Measurements from ENCODE around the gene RPL31.

RPL31 gene

GRCh38 chr2:100990650-100991403 is 11.3 kb upstream of the RPL31 start:
- H3K4me1 Mint-ChIP-seq: peaks cover 10% of the 10 kb centered on the region
- no peak overlapping the region for H3K27ac Mint-ChIP-seq
- DNase-seq: no peak
- peaks cover 8% of the 10 kb centered on the region for H3K27me3 Mint-ChIP-seq (ENCODE audit: low read depth, poor library complexity)
- H3K36me3 Mint-ChIP-seq (ENCODE audit: low read depth): no peaks in the 10 kb centered on the region
- H3K4me3 Mint-ChIP-seq: no peak overlapping the region
- no peaks in the 10 kb centered on the region for H3K9me3 Mint-ChIP-seq
- TF ChIP-seq, protein P1, sequence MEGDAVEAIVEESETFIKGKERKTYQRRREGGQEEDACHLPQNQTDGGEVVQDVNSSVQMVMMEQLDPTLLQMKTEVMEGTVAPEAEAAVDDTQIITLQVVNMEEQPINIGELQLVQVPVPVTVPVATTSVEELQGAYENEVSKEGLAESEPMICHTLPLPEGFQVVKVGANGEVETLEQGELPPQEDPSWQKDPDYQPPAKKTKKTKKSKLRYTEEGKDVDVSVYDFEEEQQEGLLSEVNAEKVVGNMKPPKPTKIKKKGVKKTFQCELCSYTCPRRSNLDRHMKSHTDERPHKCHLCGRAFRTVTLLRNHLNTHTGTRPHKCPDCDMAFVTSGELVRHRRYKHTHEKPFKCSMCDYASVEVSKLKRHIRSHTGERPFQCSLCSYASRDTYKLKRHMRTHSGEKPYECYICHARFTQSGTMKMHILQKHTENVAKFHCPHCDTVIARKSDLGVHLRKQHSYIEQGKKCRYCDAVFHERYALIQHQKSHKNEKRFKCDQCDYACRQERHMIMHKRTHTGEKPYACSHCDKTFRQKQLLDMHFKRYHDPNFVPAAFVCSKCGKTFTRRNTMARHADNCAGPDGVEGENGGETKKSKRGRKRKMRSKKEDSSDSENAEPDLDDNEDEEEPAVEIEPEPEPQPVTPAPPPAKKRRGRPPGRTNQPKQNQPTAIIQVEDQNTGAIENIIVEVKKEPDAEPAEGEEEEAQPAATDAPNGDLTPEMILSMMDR (IDR thresholded peaks at IDR 0.05): no peak

GRCh38 chr2:100991404-100991773 is 10.7 kb upstream of the RPL31 start:
- H3K27ac Mint-ChIP-seq: no peak overlapping the region
- H3K4me1 Mint-ChIP-seq: peaks cover 14% of the 10 kb centered on the region
- no peak for DNase-seq
- no peaks in the 10 kb centered on the region for H3K9me3 Mint-ChIP-seq
- no peak overlapping the region for H3K4me3 Mint-ChIP-seq
- TF ChIP-seq, protein P1 (IDR thresholded peaks at IDR 0.05): no peak
- peaks cover 6% of the 10 kb centered on the region for H3K27me3 Mint-ChIP-seq (ENCODE audit: low read depth, poor library complexity)
- no peaks in the 10 kb centered on the region for H3K36me3 Mint-ChIP-seq (ENCODE audit: low read depth)

- no peaks in the 10 kb centered on the region for H3K9me3 Mint-ChIP-seq
- peaks cover 8% of the 10 kb centered on the region for H3K27me3 Mint-ChIP-seq (ENCODE audit: low read depth, poor library complexity)
- TF ChIP-seq, protein P1 (IDR thresholded peaks at IDR 0.05): no peak
- H3K4me1 Mint-ChIP-seq: peaks cover 15% of the 10 kb centered on the region
- H3K36me3 Mint-ChIP-seq (ENCODE audit: low read depth): no peaks in the 10 kb centered on the region
- DNase-seq: no peak
- H3K4me3 Mint-ChIP-seq: no peak overlapping the region
- no peak overlapping the region for H3K27ac Mint-ChIP-seq
Observed at GRCh38 chr2:100992262-100992661, 9.8 kb upstream of the RPL31 start.

GRCh38 chr2:100993294-100993693 is 8.8 kb upstream of the RPL31 start:
- no peak overlapping the region for H3K4me3 Mint-ChIP-seq

GRCh38 chr2:100995309-100996075 is 6.6 kb upstream of the RPL31 start:
- Mint-ChIP-seq H3K4me3 (no peak overlapping the region), H3K9me3 (peaks cover 4% of the 10 kb centered on the region), H3K27me3 (ENCODE audit: low read depth, poor library complexity) (peaks cover 6% of the 10 kb centered on the region), H3K36me3 (ENCODE audit: low read depth) (no peaks in the 10 kb centered on the region), H3K4me1 (peaks cover 28% of the 10 kb centered on the region), H3K27ac (no peak overlapping the region)
- DNase-seq: no peak
- TF ChIP-seq, protein P1 (IDR thresholded peaks at IDR 0.05): no peak

More at GRCh38 chr2:100993294-100993693, 8.8 kb upstream of the RPL31 start:
- no peaks in the 10 kb centered on the region for H3K9me3 Mint-ChIP-seq
- TF ChIP-seq, protein P1 (IDR thresholded peaks at IDR 0.05): no peak
- no peak for DNase-seq
- H3K36me3 Mint-ChIP-seq (ENCODE audit: low read depth): no peaks in the 10 kb centered on the region
- H3K27ac Mint-ChIP-seq: no peak overlapping the region
- peaks cover 15% of the 10 kb centered on the region for H3K4me1 Mint-ChIP-seq
- peaks cover 12% of the 10 kb centered on the region for H3K27me3 Mint-ChIP-seq (ENCODE audit: low read depth, poor library complexity)
